CD4-positive, alpha-beta T cell (primary cell): ENCODE results near the gene ATP11A. TPM values are rescaled to one million over a fixed set of nuclear protein-coding genes. Genes with fewer than 3 reads are reported as not detected.
A peak's percentile ranks its signal among the peaks of the same experiment; 100 is the strongest.

Experiments
- ATAC-seq: fragments of 200-7000 bp; cut with Tn5 transposase; one replicate; pipeline ENCODE4 v1.10.0; 2022; ENCODE audit warnings: mild to moderate bottlenecking; ENCODE audit not compliant: poor library complexity
- CTCF ChIA-PET: fragments of 350-600 bp; sonication (Branson Sonifier 250); formaldehyde crosslinking; loops from one replicate; lab custom pipeline; 2021; ENCODE audit warnings: antibody characterized with exemption, inconsistent platforms; lab: Charles Lee
- POLR2A ChIA-PET: fragments of 350-600 bp; sonication (Branson Sonifier 250); formaldehyde crosslinking; loops from one replicate; lab custom pipeline; 2021; ENCODE audit warnings: antibody characterized with exemption, inconsistent platforms; lab: Charles Lee
- DNase-seq, 14 experiments: peaks; one replicate each; pipeline ENCODE4 v3.0.0-alpha.2; 2013 to 2020; ENCODE audit warnings: mixed read lengths in 2 of 14
- H3K27ac ChIP-seq, 2 donors: one replicate each; pipeline versions ENCODE4 v1.5.1 to v1.7.0; 2013; ENCODE audit warnings: low read length in 2 of 2, low read depth in 1 of 2, mild to moderate bottlenecking in 1 of 2
- H3K27me3 ChIP-seq, 2 experiments: 1 replicate in 1 of 2; 2 replicates in 1 of 2; pipeline versions ENCODE4 v1.6.1 to v1.7.0; 2013; ENCODE audit warnings: low read length in 2 of 2, control low read depth in 1 of 2, mild to moderate bottlenecking in 1 of 2, moderate library complexity in 1 of 2; ENCODE audit not compliant: insufficient read depth in 2 of 2, control insufficient read depth in 1 of 2
- H3K36me3 ChIP-seq: one replicate; pipeline ENCODE4 v1.6.1; 2013; ENCODE audit warnings: low read length, control low read depth; ENCODE audit not compliant: insufficient read depth
- H3K4me1 ChIP-seq: one replicate; pipeline ENCODE4 v1.6.1; 2013; ENCODE audit warnings: low read length, control low read depth; ENCODE audit not compliant: insufficient read depth
- H3K4me3 ChIP-seq: one replicate; pipeline ENCODE4 v1.5.1; 2013; ENCODE audit warnings: mild to moderate bottlenecking, low read length, moderate library complexity
- H3K9me3 ChIP-seq, 2 experiments: 1 replicate in 1 of 2; 2 replicates in 1 of 2; pipeline versions ENCODE4 v1.6.1 to v1.7.0; 2013; ENCODE audit warnings: low read length in 2 of 2, mild to moderate bottlenecking in 2 of 2, control low read depth in 1 of 2, moderate library complexity in 1 of 2; ENCODE audit not compliant: control insufficient read depth in 1 of 2, insufficient read depth in 1 of 2
- H3K27ac Mint-ChIP-seq: one replicate; pipeline ENCODE4 v1.8.0; 2020; ENCODE audit warnings: mixed read lengths
- H3K27me3 Mint-ChIP-seq: one replicate; pipeline ENCODE4 v1.8.0; 2021; ENCODE audit warnings: mixed read lengths
- H3K36me3 Mint-ChIP-seq: one replicate; pipeline ENCODE4 v1.8.0; 2021; ENCODE audit warnings: low read depth, mixed read lengths
- H3K4me1 Mint-ChIP-seq: one replicate; pipeline ENCODE4 v1.8.0; 2021; ENCODE audit warnings: low read depth, mixed read lengths
- H3K4me3 Mint-ChIP-seq: one replicate; pipeline ENCODE4 v1.8.0; 2020; ENCODE audit warnings: mild to moderate bottlenecking, mixed read lengths
- H3K9me3 Mint-ChIP-seq: one replicate; pipeline ENCODE4 v1.8.0; 2020; ENCODE audit warnings: mixed read lengths
- CTCF ChIP-seq: fragments of 200-600 bp; IDR thresholded peaks from one replicate; pipeline ENCODE4 v1.8.0; 2022; ENCODE audit warnings: antibody characterized with exemption, mild to moderate bottlenecking
- intact Hi-C, 2 experiments: fragments of 100-400 bp; cut with DNase I in 1 of 2; cut with micrococcal nuclease in 1 of 2; formaldehyde crosslinking; loops; one replicate each; pipeline versions ENCODE4 v1.15.1 to v1.9.0; 2023 to 2025; cut with DNase I, micrococcal nuclease
- total RNA-seq, 174 experiments: library from RNA in 2 of 174; stranded (reverse) in 2 of 174; gene quantifications; one replicate each; pipeline ENCODE4 v1.2.3 and lab custom pipeline; 2021 to 2026

Gene ATP11A
- total RNA-seq, 2 experiments from 2014 or later: 56.7 to 66.8 TPM

- Histone ChIP-seq H3K27ac (peak overlapping the region in 1 of 2 donors; percentile 68), H3K4me1 (peaks cover 40% of the 10 kb centered on the region), H3K9me3 (peaks cover 9 to 48% of the 10 kb centered on the region in 2 experiments), H3K36me3 (peaks cover 35% of the 10 kb centered on the region), H3K4me3 (no peak overlapping the region), H3K27me3 (no peaks in the 10 kb centered on the region)
- peak; percentile 65 for ATAC-seq
- peak; percentile 21 for TF ChIP-seq CTCF
- Mint-ChIP-seq H3K36me3 (peaks cover 69% of the 10 kb centered on the region), H3K27ac (peak overlapping the region; percentile 87), H3K9me3 (peaks cover 6% of the 10 kb centered on the region), H3K27me3 (no peaks in the 10 kb centered on the region), H3K4me3 (no peak overlapping the region), H3K4me1 (peaks cover 26% of the 10 kb centered on the region)
- CTCF ChIA-PET: interaction anchor here (1.3 kb wide), 1 partner anchor 233 kb away, joined by 3 read pairs; no protein-coding TSS in a partner anchor
- POLR2A ChIA-PET: no interaction called here
- intact Hi-C loops: no loop called here
- DNase-seq: peak in 12 of 14 experiments; percentile 15 to 83 (median 49)
Observed at GRCh38 chr13:112873851-112874750, 184.3 kb downstream of the ATP11A start.

- Histone ChIP-seq H3K4me1 (peaks cover 37% of the 10 kb centered on the region), H3K27ac (no peak overlapping the region), H3K27me3 (no peaks in the 10 kb centered on the region), H3K9me3 (peaks cover 9 to 48% of the 10 kb centered on the region in 2 experiments), H3K4me3 (no peak overlapping the region), H3K36me3 (peaks cover 36% of the 10 kb centered on the region)
- intact Hi-C loops: no loop called here
- Mint-ChIP-seq H3K4me1 (peaks cover 26% of the 10 kb centered on the region), H3K27ac (peak overlapping the region; percentile 33), H3K27me3 (no peaks in the 10 kb centered on the region), H3K9me3 (peaks cover 6% of the 10 kb centered on the region), H3K36me3 (peaks cover 71% of the 10 kb centered on the region), H3K4me3 (no peak overlapping the region)
- DNase-seq (peak in 2 of 14 experiments; percentile 15 to 26), ATAC-seq (no peak)
- POLR2A ChIA-PET: no interaction called here
- TF ChIP-seq CTCF: no peak
- CTCF ChIA-PET: interaction anchor here (1.3 kb wide), 1 partner anchor 234 kb away, joined by 3 read pairs; no protein-coding TSS in a partner anchor
Observed at GRCh38 chr13:112874751-112875300, 185.0 kb downstream of the ATP11A start.

GRCh38 chr13:112875627-112876026 lies 185.8 kb downstream of the ATP11A start:
- Mint-ChIP-seq H3K4me3 (no peak overlapping the region), H3K4me1 (peaks cover 26% of the 10 kb centered on the region), H3K27me3 (no peaks in the 10 kb centered on the region), H3K9me3 (peaks cover 6% of the 10 kb centered on the region), H3K27ac (no peak overlapping the region), H3K36me3 (peaks cover 79% of the 10 kb centered on the region)
- Histone ChIP-seq H3K27me3 (no peaks in the 10 kb centered on the region), H3K27ac (no peak overlapping the region), H3K4me3 (no peak overlapping the region), H3K9me3 (peaks cover 9 to 46% of the 10 kb centered on the region in 2 experiments), H3K4me1 (peaks cover 37% of the 10 kb centered on the region), H3K36me3 (peaks cover 42% of the 10 kb centered on the region)
- TF ChIP-seq CTCF: no peak
- CTCF ChIA-PET: no interaction called here
- no peak for ATAC-seq
- intact Hi-C loops: no loop called here
- DNase-seq: peak in 1 of 14 experiments; percentile 15
- POLR2A ChIA-PET: no interaction called here
